CD4-positive, alpha-beta T cell treated with Interleukin-2 at 100 ng/mL for 4 hours (primary cell): ENCODE results near the gene DNM1.
"Not testable (repeated sequence)": the region's sequence is repeated elsewhere in the genome, so short reads cannot be mapped to it uniquely, and the experiment has no call there.

Experiments
- DNase-seq: peaks from one replicate; pipeline ENCODE4 v3.0.0-alpha.2; 2020; ENCODE audit warnings: low spot score

The DNM1 gene

DNA sequence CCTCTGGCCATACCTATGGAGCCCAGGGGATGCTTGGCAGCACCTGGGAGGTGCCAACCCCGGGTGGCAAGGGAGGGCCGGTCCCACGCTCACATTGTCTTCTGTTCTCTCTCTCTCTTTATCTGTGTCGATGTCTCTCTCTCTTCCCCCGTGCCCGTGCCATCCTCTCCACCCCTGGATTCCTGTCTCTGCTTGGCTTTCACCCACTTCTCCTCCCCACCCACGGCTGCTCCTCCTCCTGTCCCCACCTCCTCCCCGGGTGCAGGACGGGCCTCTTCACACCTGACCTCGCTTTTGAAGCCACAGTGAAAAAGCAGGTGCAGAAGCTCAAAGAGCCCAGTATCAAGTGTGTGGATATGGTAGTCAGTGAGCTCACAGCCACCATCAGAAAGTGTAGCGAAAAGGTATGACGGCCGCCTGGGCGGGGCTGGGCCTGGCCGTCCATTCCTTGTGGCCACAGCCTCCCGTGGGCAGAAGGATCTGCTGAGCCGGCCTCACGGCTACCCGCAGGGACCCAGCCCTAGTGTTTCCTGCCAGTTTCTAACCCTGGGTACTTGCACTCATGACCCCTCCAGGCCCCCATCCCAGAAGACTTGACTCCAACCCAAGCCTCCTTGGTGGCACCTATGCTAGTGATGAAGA is 22.7 kb downstream of the DNM1 start:
- no peak for DNase-seq

DNA sequence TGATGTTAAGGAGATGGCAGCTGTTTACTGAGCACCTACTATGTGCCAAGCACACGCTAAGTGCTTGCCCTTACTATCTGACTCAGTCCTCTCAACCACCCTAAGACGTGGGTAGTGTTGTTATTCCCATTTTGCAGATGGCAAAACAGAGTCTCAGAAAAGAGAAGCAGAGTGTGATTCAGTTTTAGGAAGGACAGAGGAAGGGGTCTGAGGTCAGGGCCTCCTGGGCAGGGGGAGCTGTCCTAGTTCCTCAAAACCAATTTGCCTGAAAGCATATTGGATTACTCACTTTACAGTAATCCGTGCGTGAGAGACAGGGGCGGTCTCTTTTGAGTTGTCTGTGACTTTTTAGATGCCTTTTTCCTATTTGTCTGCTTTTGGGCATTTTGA is 23.2 kb downstream of the DNM1 start:
- no peak for DNase-seq

DNA sequence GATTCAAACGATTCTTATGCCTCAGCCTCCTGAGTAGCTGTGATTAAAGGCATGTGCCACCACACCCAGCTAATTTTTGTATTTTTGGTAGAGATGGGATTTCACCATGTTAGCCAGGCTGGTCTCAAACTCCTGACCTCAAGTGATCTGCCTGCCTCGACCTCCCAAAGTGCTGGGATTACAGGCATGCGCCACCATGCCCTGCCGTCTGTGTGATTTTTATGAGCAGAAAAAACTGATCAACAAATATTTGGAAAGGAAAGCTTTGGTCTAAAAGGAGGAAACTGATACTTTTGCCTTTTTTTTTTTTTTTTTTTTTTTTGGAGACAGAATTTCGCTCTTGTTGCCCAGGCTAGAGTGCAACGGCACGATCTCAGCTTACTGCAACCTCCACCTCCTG is 27.7 kb downstream of the DNM1 start:
- not testable (repeated sequence) for DNase-seq

DNA sequence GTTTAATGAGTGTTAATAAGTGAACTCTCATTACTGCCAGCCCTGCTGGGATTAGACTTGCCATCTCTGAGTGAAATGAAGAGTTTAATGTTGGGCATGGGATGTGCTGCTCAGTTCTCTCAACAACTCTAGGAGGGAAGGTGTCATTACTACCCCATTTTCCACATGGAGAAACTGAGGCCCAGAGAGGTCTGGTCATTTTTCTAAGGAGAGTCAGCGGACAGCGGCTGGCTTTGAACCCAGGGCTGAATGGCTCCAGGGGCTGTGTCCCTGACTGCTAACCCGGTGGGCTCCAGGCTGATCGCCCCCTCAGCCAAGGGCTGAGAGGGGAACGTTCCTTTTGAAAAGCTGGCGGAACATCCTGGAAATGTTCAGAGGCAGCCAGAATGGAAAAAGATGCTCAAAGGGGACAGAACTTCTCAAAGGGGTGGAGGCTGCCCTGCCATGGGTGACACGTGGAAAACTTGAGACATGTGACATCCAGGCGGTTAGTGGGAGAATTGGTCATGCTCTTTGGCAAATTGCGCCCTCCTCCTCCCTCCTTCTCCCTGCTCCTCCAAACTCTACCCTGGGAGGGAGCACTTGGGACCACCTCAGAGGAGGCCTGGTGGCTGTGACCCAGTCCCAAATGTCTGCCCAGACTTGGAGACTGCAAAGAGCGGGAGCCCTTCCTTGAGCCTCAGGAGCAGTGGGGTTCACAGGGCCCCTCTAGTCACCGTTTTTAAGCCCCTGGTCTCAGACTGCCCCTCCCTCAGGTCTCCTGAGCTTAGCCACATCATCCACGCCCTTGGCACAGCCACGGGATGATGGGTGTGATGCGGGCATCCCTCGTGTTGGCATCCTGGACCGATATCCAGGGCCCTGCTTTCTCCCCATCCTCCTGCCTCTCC is 28.7 kb downstream of the DNM1 start:
- DNase-seq = no peak

DNA sequence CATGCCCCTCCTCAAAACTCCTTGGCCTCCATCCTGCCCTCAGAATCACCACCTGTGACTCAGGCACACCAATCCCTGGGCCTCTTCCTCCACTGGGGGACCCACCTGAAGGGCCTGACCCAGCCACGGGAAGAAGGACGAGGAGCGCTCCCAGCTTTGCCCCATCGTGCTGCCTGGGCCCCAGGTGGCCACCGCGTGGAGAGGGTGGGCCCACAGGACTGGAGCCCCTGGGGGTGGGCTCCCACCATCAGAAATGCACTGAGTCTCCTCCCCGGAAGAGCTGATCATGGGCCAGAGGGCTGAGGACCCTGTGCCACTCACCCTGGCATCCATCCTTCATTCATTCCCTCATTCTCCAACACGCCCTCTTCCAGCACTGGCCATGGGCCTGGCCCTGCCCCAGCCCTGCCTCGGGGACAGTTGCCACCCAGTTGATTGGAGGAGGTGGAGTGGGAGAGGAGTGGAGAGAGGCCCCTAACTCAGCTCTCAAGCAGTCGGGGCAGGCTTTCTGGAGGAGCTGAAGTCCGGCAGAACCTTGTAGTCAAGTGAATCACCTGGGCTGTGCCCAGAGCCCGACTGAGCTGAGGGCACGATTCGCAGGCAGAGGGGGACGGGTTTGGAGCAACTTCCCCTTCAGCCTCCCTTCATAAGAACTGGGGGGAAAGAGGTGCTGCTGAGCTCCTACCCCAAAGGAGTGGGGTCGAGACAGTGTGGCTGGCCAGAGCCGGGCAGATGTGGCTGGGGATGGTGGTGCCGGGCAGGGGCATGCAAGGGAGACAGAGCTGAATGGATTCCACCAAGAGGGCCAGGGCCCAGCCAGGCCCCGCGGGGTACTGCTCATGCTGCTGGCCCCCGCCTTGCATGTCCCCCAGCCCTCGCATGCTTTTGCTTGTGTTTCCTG is 29.6 kb downstream of the DNM1 start:
- DNase-seq = no peak

DNA sequence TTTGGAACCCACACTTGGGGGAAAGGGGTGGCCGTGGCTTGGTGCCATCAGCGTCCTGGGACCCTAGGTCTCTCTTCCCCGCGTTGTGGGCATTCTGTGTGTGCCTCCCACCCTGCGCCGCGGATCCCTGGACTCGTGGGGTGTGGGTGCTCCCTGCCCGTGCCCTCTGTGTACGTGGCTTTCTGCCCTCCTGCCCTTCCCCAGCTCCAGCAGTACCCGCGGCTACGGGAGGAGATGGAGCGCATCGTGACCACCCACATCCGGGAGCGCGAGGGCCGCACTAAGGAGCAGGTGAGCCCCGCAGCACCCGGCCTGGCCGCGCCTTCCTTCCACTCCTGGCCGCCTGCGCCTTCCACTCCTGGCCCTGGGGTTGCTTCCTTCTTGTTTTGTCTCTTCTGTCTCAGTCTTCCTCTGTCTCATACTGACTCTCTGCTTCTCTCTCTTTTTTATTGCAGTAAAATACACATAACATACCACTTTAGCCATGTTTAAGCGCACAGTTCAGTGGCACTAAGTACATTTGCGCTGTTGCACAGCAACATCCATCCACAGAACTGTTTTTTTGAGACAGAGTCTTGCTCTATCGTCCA is 30.7 kb downstream of the DNM1 start:
- no peak for DNase-seq

DNA sequence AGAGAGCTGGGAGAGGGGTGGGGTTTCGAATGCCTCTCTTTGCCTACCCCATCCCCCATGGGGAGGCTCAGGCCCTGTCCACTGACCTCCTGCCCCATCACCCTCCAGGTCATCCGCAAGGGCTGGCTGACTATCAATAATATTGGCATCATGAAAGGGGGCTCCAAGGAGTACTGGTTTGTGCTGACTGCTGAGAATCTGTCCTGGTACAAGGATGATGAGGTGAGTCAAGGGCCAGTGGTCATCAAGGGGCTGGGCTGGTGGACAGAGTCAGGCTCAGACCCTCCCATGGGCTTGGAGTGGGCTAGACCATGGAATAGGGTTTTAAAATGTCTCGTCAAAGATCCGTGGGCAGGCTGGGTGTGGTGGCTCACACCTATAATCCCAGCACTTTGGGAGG is 38.9 kb downstream of the DNM1 start:
- DNase-seq = no peak

DNA sequence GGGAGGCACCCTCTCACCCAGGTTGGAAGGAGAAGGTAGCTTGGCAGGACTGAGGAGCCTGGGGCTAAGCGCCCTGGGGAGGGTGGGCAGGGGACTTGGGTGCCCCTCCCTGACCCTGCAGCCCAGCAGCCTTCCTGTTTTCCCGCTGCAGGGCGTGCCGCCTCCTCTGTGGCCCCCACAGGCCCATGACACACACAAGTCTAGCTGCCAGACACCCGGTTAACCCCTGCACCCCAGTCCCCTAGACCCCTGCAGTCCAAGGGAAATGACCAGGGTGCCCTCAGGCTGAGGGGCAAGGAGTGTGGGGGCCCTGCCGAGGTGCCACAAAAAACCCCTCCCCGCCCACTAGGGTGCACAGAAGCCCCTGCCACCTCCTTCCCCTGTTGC is 39.6 kb downstream of the DNM1 start:
- no peak for DNase-seq

DNA sequence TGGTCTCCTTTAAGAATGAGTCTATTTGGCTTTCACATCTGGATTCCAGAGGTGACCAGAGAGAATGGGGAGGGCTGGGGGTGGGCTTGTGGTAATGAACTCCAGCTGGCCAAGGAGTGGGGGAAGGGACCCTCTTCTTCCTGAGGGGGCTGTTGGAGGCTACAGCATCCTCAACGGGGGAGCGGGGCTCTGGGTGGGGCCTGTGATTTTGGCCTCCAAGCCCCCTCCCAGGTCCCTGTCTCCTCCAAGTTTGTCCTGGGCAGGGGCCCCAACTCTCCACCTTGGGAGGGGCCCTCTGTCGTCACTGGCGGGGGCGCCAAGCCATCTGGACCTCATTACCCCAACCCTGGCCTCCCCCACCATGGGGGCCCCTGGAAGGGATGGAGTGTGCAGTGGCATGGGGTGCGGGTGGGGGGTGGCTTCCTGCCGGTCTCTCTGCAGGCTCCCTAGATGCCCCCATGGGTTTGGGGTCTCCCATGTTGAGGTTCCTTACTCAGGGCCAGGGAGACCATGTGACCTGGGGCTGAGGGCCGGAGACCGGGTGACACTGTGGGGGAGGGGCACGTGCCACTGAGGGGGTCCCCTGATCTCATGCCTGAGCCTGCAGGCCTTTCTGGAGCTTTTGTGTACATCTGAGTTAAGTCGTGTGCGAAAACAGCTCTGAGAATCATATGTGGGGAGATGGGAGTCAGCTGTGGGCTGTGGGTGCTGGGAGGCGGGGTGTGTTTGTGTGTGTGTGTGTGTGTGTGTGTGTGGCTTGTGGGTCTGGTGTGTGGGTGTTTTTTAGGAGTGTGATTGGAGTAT is 40.2 kb downstream of the DNM1 start:
- DNase-seq = no peak

DNA sequence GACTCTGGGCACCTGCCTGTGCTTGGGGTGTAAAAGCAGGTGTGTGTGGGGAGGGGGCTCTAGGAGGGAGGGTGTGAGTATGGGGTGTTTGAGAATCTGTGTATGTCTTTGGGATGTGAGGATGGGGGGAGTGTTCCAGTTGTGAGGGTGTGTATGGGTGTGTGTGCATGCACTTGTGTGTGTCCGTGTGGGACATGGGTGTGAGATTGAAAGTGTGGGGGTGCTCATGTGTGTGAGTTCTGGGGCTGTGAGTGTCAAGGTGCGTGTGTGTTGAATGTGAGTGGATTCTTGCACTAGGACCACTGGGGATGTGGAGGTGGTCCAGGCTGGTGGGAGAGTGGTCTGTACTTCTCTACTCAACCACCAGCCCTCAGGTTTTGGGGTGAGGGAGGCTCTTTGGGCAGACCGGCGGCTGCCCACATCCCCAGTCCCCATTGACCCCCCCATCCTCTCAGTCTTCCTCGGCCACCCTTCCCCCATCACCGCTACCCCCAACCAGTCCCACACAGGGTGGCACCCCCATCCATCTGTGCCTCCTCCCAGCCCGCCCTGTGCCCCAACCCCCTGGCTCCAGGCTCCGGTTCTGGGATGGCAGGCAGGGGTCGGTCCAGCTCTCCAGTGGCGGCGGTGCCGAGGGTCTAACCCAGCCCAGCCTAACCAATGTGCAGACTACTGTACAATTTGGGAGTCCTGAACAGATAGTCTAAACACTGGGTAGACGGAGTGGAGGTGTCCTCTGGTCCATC is 41.1 kb downstream of the DNM1 start:
- no peak for DNase-seq

DNA sequence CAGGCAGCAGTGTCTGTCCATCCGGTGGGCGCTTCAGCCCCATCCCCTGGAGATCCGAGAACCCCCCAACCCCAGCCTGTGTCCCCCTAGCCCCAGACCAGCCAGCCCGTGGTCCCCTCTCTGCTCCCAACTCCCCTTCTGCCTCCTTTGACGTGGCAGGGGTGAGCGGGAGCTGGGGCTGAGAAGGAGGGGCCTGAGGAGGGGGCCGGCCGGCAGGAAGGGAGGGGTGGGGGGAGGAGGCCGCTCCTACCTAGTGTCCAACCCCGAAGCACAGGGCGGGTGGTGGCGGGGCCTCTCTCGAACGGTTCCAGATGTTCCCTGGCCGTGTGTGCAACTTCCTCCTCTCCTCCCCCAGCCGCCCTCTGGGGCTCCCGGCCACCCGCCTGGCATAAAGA is 41.7 kb downstream of the DNM1 start:
- DNase-seq = no peak

DNA sequence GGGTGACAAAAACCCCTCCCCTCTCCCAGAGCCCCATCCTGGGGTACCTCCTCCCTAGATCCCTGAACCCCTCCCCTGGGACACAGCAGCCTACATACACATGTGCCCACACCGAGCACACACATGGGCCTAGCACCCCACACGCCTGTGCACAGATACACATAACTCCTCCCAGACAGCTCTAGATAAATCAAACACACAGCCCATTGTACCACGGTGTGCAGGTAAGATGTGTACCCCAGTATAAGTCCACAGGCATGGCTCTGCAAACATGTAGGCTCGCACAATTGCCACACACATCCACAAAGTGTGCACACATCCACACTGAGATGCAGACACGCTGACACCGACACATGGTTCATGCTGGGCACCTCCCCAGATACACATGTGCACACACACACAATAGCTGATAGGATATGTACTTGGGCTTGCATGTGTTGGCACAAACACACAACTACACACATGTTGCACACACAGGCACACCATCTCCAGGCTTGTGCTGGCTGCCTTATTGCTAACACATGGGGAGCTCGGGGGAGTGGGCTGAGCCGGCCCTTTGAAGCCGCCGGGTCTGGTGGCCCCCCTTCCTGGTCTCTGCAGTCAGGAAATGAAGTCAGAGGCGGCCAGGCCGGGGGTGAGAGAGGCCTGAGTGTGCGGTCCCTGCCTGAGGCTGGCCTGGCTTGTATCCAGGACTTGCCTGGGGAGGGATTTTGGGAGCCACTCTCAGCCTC is 42.4 kb downstream of the DNM1 start:
- no peak for DNase-seq

DNA sequence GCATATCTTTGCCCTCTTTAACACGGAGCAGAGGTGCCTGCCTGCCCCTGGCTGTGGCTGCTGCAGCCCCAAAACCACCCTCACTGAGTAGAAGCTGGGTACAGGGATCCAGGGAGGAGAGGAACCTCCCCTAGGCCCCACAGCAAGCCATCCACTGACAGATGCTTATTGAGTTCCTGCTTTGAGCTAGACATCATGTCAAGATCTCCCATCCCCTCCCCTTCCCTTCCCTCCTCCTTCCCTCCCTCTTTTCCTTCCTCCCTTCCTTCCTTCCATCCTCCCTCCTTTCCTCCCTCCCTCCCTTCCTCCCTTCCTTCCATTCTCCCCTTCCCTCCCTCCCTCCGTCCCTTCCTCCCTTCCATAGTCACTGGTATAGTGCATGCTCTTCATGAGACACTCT is 43.3 kb downstream of the DNM1 start:
- DNase-seq = no peak

DNA sequence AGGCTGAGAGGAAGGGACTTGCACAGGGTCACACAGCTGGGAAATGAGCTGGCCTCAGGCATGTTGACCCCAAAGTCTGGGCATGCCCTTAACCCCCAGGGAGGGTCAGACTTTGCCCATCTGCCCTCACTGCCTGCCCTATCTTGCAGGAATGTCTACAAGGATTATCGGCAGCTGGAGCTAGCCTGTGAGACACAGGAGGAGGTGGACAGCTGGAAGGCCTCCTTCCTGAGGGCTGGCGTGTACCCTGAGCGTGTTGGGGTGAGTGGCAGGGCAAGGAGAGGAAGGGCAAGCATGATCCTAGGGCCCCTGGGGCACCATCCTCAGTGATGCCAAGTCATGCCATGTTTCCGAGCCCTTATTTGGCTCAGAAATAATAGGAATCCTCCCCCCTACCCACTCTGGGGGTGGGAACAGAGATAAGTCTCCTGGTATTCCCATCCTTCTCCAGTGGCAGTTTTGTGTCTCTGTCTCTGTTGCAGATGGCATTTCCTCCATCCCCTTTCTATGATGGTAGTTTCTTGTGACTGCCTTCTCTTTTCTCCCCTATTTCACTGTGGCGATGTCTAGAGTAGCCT is 44.1 kb downstream of the DNM1 start:
- DNase-seq = no peak

DNA sequence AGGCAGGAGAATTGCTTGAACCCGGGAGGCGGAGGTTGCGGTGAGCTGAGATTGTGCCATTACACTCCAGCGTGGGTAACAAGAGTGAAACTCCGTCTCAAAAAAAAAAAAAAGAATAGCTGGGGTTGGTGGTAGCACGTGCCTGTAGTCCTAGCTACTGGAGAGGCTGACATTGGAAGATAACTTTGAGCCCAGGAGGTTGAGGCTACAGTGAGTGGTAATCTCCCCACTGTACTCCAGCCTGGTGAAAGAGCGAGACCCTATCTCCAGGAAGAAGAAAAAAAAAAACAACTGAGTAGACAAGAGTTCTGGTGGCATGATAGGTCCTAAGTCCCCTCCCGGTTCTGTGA is 46.4 kb downstream of the DNM1 start:
- no peak for DNase-seq

DNA sequence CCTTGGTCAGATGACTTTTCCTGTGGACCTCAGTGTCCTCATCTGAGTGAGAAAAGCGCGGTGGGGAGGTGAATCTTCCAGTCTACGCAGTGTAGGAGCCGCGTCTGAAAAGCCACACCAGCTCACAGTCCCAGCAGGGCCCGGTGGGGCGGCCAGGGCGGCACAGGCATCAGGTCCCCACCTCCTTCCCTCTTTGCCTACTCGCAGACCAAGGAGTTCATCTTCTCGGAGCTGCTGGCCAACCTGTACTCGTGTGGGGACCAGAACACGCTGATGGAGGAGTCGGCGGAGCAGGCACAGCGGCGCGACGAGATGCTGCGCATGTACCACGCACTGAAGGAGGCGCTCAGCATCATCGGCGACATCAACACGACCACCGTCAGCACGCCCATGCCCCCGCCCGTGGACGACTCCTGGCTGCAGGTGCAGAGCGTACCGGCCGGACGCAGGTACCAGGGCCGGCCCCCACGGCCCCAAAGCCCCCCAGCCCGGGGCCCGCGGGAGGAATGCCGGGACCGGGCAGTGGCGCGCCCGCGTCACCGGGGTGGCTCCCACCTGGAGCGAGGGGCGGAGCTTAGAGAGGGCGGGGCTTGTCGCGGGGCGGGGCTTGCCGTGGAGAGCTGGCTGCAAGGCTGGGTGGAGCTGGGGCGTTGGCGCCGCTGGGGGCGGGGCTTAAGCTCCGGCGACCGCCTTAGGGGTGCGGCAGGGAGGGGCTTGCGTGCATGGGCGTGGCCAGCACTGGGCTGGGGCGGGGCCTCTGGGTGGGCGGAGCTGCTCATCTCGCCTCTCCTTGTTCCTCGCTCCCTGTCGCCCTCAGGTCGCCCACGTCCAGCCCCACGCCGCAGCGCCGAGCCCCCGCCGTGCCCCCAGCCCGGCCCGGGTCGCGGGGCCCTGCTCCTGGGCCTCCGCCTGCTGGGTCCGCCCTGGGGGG is 47.0 kb downstream of the DNM1 start:
- DNase-seq = peak; percentile 98

DNA sequence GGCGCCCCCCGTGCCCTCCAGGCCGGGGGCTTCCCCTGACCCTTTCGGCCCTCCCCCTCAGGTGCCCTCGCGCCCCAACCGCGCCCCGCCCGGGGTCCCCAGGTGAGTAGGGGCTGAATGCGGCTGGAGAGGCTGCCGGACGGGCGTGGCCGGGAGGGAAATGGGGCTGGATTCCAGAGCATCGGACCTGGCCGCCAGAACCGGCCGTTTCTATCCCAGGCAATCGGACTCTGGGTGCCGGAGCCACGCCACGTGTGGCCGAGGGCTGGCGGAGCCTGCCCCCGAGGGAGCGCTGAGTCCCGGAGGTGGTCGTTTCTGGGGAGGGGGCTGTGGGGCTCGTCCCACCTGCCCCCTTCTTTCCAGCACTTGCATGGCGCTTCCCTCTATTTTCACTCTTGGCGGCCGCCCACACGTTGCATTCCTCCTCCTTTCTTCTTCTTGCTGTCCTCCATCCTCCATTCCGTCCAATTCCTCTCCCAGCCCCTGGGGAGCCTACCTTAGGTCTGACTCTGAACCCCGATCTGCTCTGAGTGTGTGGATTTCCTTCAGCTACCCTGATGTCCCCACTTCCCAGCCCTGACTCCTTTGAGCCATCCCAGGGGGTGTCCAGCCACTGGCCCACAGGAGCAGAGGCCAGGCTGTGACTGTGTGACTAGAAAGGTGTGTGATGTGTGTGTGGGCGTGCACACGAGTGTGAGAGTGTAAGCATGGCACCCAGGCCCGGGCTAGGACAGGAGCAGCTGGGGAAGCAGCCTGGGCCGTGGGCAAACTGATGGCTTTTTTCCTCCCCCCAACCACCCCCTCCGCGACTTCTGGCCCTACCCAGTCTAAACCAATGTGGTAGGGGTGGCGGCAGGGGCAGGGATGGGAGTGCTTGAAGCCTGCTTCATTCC is 47.9 kb downstream of the DNM1 start:
- DNase-seq = no peak

DNA sequence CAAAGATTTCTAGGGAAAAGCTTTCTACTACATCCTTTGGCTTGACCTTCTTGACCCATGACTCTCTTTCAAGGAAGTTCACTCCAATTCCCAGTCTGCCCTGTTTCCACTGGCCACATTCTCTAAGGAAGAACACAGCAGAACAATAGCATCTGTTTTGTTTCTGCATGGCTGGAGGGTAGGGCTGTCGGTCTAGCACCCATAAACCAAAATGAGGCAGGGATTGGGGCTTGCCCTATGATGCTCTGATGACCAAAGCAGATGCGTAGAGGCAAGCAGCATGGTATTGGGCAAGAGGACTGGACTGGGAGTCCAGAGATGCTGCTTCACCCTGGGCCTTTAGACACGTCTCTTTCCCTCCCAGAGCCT is 48.5 kb downstream of the DNM1 start:
- DNase-seq = no peak
